Mucosa of gallbladder (tissue), 1 donor: Measurements from ENCODE around the gene IPO8. TPM values are rescaled to one million over a fixed set of nuclear protein-coding genes. Genes with fewer than 3 reads are reported as not detected.
"Not testable (repeated sequence)": the region's sequence is repeated elsewhere in the genome, so short reads cannot be mapped to it uniquely, and the experiment has no call there.

ENCODE experiments used
- DNase-seq: peaks from one replicate; pipeline ENCODE4 v3.0.0-alpha.2; 2020; ENCODE audit warnings: low spot score
- total RNA-seq: library from RNA; stranded (reverse); gene quantifications from one replicate; pipeline ENCODE4 v1.2.1, GENCODE V29; 2021
- donor health status: DM: no; HTN: no; CAD: no.

The IPO8 gene
- total RNA-seq, 1 donor from 2014 or later: 48.0 TPM

DNA sequence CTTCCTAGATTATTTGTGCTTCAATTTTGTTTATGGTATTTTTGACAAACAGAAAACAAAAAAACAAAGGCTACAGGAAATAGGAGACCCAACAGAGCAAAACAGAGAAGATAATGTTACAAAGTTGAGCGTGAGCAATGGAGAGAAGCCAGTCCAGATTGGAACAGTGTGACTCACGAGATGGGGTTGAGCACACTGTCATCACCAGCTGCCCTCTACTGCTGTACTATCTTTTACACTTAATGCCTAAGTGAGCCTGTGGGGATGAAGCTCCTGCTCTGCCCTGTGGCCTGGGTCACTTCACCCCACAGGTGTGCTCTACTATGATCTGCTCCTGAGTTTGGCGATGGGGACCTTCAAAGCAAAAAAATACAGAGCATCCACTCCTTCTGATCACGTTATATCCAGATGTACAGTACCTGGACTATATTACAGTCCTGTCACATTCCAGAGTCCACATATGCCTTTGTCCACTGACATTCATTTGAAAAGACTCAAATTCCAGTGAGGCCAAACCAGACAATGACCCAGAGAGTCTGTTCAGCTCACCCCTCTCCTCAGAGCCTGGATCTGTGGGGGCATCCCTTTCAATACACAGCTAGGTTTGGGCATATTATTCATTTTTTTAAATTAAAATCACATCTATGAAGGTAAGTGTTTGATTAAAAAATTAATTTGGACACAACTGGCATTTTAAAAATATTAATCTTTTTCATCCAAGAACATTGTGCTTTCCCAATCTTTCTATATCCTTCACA, 4.4 kb downstream of the IPO8 start:
- no peak for DNase-seq

DNA sequence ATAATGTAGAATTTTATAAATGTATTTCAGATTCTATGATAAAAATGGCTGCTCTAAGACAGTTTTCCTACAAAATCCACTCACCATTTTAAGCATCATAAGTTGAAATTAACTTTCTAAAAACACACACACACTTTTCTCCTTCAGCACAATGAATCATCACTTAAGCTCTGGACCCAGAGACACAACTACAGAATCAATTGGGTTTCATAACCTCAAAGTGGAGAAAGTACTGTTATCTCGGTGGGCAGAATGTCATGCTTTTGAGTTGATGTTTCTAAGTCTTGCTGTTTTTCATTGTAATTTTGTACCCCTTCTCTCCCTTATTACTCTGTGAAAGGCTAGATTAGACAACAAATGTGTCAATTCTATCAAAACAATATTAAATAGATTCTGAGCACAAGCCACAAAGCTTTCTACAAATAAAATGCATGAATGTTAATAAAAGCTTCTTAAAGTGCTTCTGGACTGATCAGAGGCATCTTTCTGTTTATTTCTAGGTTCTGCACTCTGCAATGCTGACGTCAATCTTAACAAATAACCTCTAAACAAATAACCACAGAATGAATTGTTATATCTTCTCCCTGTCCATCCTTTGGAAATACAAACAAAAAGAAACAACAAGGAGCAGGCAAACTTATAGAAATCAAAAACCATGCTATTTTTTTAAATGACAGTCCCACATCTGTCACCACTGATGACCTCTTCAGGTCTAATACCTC, 8.2 kb downstream of the IPO8 start:
- DNase-seq: no peak

DNA sequence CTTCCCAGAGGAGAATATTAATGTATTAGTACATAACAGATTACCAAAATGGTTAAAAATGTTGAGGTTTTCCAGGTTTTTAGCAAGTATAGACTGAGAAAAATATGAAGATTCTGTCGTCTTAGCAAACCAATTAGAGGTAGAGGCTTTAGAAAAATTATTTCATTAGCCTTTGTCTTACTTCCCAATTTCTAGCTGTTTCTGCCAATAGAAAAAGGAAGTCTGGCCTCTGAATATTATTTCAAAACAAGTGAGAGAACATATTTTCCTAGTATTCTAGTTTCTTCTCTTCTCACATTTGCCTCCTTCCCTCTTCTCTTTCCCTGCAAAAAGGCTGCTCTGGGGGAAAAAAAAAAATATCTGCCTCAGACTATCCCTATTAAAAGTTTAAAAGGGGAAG, 16.4 kb downstream of the IPO8 start:
- DNase-seq: no peak

DNA sequence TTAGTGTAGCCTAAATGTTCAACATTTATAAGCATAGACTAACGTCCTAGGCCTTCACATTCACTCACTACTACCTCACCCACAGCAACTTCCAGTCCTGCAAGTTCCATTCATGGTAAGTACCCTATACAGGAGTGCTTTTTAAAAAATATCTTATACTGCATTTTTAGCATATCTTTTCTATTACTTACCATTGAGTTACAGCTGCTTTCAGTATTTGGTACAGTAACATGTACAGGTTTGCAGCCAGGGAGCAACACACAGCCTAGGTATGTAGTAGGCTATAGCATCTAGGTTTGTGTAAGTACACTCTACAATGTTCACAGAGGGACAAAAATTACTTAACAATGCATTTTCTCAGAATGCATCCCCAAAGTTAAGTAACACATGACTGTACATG, 17.4 kb downstream of the IPO8 start:
- no peak for DNase-seq

DNA sequence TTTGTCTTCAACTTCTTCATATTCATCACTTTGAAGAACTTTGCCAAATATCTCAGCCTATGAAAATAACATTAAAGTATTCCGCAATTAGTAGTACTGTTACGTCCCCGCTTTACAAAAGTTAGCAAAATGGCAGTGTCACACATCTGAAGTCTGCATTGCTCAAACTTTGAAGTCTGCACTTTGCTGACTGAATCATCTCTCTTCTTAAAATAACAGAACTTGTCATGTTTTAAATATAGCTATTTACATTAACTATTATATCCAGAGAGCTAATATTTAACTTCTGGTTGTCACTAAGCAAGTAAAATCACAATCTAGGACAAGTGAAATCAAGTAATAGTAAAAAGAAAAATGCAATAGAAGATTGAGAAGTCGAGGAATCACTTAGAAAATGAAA, 34.5 kb downstream of the IPO8 start:
- no peak for DNase-seq

DNA sequence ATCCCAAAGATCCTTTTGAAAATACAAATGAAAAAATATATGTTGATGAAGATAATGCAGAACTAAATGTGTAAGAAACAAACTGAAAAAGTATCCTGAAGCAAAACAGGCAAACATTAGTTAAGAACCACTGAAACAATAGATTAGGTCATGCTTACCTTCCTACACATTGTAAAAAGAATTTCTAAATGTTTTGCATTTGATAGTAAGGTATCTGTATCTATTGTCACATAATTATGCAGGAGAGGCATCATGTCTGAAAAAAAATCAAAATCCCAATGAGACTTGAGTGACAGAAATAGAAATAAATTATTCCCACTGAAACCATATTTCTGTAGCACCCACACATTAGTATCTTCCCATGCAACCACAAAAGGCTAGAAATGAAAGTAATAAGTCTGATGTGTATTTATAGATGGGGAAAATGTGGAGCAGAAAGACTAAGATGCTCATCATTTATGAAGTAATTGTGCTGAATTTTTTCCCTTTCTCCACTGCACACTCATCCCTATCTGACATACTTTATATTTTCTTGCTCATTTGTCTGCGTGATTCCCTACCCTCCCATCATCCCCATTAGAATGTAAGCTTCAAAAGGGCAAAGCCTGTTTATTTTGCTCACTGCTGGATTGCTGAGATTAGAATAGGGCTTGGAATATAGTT, 43.5 kb downstream of the IPO8 start:
- no peak for DNase-seq

DNA sequence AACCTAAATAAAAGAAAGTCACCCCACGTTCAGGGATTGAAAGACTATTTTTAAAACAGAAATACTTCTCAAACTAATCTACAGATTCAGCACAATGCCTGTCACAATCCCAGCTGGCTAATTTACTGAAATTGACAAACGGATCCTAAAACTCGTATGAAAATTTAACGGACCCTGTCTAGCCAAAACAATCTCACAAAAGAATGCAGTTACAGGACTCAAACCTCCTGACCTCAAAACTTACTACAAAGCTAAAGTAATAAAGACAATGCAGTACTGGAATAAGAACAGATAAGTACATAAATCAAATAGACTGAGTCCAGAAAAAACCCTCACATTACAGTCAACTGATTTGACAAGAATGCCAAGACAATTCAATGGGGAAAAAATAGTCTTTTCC, 48.8 kb downstream of the IPO8 start:
- DNase-seq: no peak

DNA sequence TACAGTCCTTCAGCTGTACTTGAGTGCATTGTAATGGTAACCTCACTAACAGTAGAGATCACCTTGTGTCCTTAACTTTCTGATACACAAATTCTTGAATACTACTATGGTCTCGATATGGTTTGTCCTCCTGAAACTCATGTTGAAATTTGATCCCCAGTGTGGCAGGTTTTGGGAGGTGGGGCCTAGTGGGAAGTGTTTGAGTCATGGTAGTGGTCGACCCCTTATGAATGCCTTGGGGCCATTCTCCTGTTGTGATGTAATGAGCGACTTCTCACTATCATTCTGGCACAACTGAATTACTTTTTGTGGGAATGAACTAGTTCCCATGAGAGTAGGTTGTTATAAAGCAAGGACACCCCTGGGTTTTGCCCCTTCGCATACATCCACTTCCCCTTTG, 52.3 kb downstream of the IPO8 start:
- no peak for DNase-seq

DNA sequence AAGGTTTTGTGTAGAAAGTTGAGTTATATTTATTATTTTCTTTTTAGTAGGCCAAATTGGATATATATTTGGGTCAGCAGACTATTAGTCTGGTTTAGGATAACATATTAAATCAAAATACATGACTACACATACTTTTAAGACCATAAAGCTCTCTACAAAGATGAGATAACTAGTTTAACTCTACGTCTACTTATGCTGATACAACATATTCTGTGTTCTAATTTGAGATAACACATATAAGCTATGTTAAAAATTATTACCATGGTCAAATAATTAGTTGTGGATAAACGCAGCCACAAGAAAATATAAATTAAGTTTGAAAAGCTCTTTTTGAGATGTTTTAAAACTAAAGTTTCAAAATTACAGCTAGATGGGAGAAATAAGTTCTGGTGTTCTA, 55.3 kb downstream of the IPO8 start:
- DNase-seq: no peak

DNA sequence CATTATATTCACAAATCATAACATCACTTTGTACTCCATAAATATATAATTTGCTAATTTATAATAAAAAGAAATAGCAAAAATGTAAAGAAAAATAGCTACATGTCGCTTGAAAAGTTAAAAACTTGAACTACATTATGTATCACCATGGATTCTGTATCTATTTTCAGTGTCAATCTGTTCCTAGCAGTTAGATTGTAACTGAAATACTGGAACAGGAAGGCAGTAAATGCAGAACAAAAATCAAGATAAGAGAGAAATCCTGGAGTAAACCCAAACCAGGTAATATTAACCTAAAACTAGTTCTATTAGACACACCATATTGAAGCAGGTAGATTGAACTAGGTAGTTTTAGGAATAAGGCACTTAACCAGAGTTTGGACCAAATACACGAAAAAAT, 60.3 kb downstream of the IPO8 start:
- no peak for DNase-seq

DNA sequence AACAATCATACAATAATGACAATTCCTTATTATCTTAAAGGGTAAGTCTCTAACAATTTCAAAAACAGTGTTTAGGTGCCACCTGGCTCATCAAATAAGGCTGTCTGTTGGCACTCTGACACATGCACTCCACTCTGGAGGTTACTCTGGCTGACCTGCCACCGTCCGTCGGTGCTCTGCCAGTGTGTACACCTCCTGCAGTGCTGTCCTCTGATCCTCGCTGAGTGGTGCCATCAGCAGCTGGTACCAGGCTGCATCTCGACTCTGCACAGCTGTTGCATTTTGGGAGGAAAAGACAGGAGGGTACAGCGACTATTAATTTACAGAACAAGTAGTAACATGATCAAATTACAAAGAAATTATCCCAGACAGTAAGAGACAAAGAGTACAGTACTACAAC, 63.9 kb downstream of the IPO8 start:
- no peak for DNase-seq

DNA sequence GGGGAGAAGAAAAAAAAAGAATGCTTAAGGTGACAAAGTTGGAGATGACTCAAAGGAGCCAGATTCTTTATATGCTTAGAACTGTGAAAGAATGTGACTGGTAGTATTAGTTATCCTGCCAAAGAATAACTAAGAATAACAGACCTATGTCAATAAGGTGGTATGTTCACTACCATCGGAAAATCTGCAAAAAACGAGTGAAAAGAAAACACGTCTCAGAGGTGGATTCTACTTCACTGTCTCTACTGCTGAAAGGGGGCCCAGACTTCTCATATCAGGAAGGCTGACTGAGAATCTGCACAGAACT, 64.7 kb downstream of the IPO8 start:
- no peak for DNase-seq

DNA sequence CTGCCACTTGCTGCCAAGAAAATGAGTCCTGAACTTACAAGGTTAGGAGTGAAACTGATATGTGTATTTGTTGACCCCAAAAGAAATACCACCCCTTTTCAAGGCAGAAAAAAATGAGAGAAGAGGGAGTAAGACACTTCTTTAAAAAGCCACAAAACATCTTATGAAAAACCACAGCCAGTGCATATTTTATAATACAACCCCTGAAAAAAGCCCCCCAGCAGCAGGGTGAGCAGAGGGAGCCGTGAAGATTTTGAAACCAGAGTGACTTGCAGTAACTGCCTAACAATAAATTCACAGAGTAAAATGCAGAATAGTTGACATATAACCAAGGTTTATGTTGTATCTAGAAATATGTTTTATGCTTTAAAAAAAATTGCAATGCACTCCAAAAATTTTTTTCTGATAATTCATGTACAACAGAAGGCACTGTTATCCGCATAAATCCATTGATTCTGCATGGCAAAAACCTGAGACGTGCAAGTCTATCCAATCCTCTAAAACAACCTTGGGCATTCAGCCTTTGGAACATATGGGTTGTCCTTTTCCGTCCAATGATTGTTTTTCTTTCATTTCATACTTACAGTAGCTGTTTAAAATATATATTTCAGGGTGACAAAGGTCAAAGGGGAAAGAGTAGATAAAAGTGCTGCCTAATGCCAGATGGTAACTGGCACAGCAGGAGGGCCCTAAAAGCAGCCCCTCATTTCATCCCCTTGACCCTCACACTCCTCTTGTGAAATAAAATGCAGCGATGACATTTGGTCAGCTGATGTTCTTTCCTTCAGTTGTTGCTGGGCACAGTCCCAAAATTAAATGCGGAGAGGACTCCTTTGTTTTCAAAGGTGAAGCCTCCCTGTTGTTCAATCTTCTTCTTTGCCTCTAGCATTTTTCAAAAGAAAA, 65.3 kb downstream of the IPO8 start:
- no peak for DNase-seq

DNA sequence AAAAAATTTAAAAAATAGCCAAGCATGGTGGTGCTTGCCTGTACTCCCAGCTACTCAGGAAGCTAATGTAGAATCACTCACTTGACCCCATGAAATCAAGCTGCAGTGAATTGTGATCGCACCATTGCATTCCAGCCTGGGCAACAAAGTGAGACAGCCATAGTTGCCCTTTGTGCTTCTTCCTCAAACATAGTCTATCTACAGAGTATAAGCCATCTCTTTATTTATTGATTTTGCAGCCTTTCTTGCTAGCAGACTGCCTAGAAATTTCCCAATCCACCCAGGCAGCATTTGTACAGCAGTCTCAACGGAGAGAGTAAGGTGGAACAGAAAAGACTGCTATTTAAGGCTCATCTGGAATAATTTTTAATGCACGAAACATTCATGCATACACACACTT, 68.8 kb downstream of the IPO8 start:
- DNase-seq: no peak

DNA sequence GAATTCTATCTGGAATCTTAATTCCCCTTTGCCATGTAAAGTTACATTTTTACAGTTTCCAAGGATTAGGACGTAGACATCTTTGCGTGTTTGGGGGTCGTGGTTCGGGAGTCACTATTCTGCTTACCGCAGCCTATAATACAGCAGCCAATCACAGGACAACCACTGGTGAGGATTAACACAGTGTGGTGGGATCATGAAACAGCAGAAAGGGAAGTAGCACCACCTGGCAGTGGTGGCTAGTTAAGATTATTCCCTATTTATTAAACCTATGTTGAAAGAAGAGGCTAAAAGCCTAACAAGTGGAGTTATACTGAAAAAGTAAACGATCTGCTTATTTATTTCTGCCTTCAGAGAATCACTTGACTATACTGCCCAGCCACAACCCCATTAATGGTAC, 71.7 kb downstream of the IPO8 start:
- DNase-seq: no peak

DNA sequence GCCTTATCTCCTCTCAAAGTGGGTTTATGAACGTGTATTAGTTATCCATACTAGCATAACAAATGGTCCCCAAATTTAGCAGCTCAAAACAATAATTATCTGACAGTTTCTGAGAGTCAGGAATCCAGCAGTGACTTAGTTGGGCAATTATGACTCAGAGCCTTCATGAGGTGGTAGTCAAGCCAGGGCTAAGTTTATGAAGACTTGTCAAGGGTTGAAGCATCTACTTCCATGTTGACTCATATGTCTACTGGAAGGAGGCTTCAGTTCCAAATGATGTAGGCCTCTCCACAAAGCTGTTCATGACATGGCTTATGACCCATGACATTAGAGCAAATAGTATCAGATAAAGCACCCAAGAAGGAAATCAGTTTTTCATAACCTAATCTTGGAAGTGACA, 73.2 kb downstream of the IPO8 start:
- no peak for DNase-seq

DNA sequence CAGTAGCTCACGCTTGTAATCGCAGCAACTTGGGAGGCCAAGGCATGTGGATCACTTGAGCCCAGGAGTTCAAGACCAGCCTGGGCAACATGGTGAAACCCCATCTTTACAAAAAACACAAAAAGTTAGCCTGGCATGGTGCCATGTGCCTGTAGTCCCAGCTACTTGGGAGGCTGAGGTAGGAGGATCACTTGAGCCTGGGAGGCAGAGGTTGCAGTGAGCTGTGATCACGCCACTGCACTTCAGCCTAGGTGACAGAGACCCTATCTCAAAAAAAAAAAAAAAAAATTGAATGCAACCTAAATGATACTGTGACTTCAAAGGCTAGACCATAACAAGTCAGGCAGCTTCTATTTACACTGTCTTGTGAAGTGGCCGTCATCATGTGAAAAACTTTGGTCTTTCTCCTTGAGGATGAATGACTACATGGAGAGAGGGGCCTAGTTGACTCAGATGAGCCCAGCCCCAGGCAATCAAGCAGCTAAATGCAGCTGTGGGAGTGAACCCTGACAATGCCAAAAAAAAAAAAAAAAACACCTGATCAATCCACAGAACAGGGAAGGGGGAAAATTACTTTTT, 73.9 kb downstream of the IPO8 start:
- not testable (repeated sequence) for DNase-seq

DNA sequence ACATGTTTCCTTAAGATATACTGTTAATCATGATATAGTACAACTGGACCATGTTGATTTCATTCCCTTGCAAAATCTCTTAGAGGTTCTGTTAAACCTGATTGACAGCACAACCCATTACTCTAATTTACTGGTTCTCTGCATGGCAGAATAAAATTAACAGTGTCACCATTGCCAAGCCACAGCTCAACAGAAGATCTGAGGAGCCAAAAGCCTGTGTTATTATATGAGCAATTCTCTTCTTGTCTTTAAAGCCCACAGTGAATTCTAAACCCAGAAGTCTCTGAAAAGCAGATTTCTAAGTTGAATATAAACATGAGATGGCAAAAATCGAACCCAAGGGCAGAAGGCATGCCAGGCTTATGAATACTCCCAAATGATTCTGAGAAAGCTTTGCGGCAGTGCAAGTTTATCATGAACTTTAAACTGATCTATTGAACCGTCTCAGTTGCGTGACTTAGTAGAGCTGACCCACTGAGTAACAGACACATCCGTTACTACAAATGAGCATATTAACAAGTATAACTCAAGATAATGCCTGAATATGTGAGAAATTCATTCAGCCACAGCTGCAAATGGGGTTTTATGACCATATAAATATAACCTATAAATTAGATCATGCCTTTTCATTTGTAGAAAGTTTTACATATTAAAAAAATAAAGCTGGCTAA, 78.2 kb downstream of the IPO8 start:
- DNase-seq: no peak

DNA sequence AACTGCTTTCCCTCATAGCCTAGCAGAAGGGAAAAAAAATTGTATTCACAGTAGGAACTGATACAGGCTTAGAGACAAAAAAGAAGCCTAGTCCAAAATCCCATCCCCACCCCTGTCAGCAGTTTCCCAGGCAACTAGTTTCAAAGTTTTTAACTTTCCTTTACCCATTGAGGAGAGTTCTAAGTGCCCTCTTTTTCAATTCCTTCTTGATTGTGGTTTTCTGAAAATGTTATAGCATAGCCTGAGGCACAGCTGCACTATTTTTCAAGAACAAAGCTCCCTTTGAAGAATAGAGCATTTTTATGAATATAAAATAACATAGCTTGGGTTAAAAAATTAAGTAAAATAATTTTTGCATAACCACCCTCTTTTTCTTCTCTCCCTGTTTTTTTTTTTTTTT, 81.6 kb downstream of the IPO8 start:
- no peak for DNase-seq

DNA sequence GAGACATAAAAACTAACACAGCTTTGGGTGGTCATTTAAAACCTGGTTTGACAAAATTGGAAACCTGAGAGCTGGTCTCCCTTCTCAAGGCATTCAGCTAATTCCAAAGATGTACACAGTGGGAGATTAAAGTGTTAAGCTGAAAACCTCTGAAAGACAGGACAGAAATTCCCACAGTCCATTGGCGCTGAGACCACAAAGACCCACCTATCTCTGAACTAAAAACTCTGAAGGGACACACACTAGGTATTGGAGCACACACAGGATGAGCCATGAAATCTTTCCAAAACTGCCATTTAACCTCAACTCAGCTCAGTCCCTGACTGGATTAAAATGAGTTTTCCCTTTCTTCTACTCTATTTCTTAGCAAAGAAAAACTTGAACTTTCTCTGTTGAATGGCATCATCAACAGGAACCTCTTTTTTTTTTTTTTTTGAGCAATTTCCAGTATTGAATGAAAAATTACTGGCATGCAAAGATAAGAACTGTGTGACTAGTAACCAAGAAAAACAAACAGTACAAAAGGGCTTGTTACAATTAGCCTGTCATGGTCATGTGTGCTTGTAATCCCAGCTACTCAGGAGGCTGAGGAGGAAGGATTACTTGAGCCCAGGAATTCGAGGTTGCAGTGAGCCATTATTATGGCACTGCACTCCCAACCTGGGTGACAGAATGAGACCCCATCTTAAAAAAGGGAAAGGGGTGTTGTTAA, 82.4 kb downstream of the IPO8 start:
- DNase-seq: no peak

DNA sequence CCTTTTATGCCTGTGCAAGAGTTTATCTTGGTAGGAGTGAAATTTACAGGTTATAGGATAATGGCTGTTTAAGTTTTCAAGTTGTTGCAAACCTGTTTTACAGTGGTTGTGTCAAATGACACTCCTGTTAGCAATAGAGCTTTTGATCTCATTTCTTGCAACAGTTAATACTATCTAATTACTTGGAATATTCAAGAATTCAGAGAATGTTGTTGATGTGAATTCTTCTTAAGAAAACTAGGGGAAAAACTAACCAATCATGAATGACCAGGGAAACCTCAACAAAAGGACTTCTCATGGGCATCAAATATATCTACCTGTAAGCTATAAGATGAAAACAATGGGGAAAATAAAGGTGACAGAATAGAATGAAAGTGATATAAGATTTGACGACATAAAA, 85.0 kb downstream of the IPO8 start:
- no peak for DNase-seq
